SK-N-SH treated with all-trans-retinoic acid at 6 μM for 48 hours (cell line): Measurements from ENCODE around the gene CHRM2.

Experiments
- ESRRG ChIP-seq: fragments of 250-450 bp; sonication (Bioruptor Pico); IDR thresholded peaks from 2 replicates; pipeline ENCODE4 v1.6.1; 2021; ENCODE audit warnings: mild to moderate bottlenecking
- POU6F1 ChIP-seq: fragments of 250-450 bp; sonication (Bioruptor Pico); IDR thresholded peaks from 2 replicates; pipeline ENCODE4 v1.8.0; 2021; ENCODE audit warnings: low read depth, mild to moderate bottlenecking, moderate library complexity, borderline replicate concordance

- TF ChIP-seq POU6F1 (CRISPR knock-in tag) (no peak), ESRRG (CRISPR knock-in tag) (no peak)
Measured at GRCh38 chr7:136998495-136998894, 130.0 kb downstream of the CHRM2 start.
